Muscle of back (tissue), 13 donors: ENCODE data around the gene CX3CR1. TPM values are rescaled to one million over a fixed set of nuclear protein-coding genes. Genes with fewer than 3 reads are reported as not detected.
"Not testable (repeated sequence)": the region's sequence is repeated elsewhere in the genome, so short reads cannot be mapped to it uniquely, and the experiment has no call there.

ENCODE experiments used
- DNase-seq, 3 donors: peaks; one replicate each; pipeline versions ENCODE4 v3.0.0 to v3.0.0-alpha.2; 2013
- long read RNA-seq, 9 donors: transcript quantifications; one replicate each; lab custom pipeline, GENCODE V29; 2026
- polyA plus RNA-seq, 10 donors: library from polyadenylated mRNA; unstranded; fragments of 120-200 nt; gene quantifications; one replicate each; pipeline ENCODE4 v1.2.1, GENCODE V29; 2013; ENCODE audit not compliant: insufficient read length in 10 of 10

The CX3CR1 gene
- 1 to 10 TPM; 2.1 to 4.7 (median 4.1) TPM for polyA plus RNA-seq
- long read RNA-seq, donor 1, partial matches to known transcripts, result 0 of 3 reads
- long read RNA-seq, donor 1, other reads (novel, unspliced or antisense), result 0 of 3 reads
- long read RNA-seq, donor 2, partial matches to known transcripts, result 0 of 1 reads
- long read RNA-seq, donor 2, other reads (novel, unspliced or antisense), result 0 of 1 reads
- long read RNA-seq, donor 3, result 0 reads
- long read RNA-seq, donor 4, partial matches to known transcripts, result 0 of 1 reads
- long read RNA-seq, donor 4, other reads (novel, unspliced or antisense), result 0 of 1 reads
- long read RNA-seq, donor 5, partial matches to known transcripts, result 0 of 1 reads
- long read RNA-seq, donor 5, other reads (novel, unspliced or antisense), result 0 of 1 reads
- long read RNA-seq, donor 6, result 0 reads
- long read RNA-seq, donor 7, partial matches to known transcripts, result 0 of 1 reads
- long read RNA-seq, donor 7, other reads (novel, unspliced or antisense), result 0 of 1 reads
- long read RNA-seq, donor 8, result 0 reads
- long read RNA-seq, donor 9, result 0 reads

- no peak for DNase-seq
Observed at GRCh38 chr3:39279745-39280517, at the start of gene CX3CR1. CX3CR1 (minus strand) TSS chr3:39280036; CDS start chr3:39266509, 13,527 bp downstream.

GRCh38 chr3:39329493-39329892 lies 49.7 kb upstream of the CX3CR1 start, which contains the start of gene CCR8:
CCR8 (plus strand) TSS chr3:39329709; CDS start chr3:39332332, 2,623 bp downstream.
- no peak for DNase-seq

- DNase-seq, result no peak
Observed at GRCh38 chr3:39327746-39328349, 48.0 kb upstream of the CX3CR1 start.

GRCh38 chr3:39327053-39327745 lies 47.4 kb upstream of the CX3CR1 start:
- DNase-seq, result no peak

- DNase-seq, result no peak
Observed at GRCh38 chr3:39325236-39325635, 45.4 kb upstream of the CX3CR1 start.

GRCh38 chr3:39323494-39323893 lies 43.7 kb upstream of the CX3CR1 start:
- DNase-seq, result no peak

- DNase-seq, result no peak
Observed at GRCh38 chr3:39322936-39323335, 43.1 kb upstream of the CX3CR1 start.

GRCh38 chr3:39322209-39322715 lies 42.4 kb upstream of the CX3CR1 start:
- DNase-seq, result not testable (repeated sequence)

GRCh38 chr3:39321574-39321983 lies 41.7 kb upstream of the CX3CR1 start:
- DNase-seq, result not testable (repeated sequence)

GRCh38 chr3:39319249-39319648 lies 39.4 kb upstream of the CX3CR1 start:
- DNase-seq, result no peak

- DNase-seq, result no peak
Observed at GRCh38 chr3:39318301-39318700, 38.5 kb upstream of the CX3CR1 start.

- DNase-seq, result no peak
Observed at GRCh38 chr3:39317571-39318169, 37.8 kb upstream of the CX3CR1 start.

GRCh38 chr3:39315420-39315819 lies 35.6 kb upstream of the CX3CR1 start:
- no peak for DNase-seq

- DNase-seq, result no peak
Observed at GRCh38 chr3:39313289-39313688, 33.5 kb upstream of the CX3CR1 start.

GRCh38 chr3:39302178-39302577 lies 22.3 kb upstream of the CX3CR1 start:
- no peak for DNase-seq

- DNase-seq, result no peak
Observed at GRCh38 chr3:39299279-39299678, 19.4 kb upstream of the CX3CR1 start.

GRCh38 chr3:39296197-39297077 lies 16.6 kb upstream of the CX3CR1 start:
- DNase-seq, result no peak

GRCh38 chr3:39295184-39295775 lies 15.4 kb upstream of the CX3CR1 start:
- DNase-seq, result no peak

- DNase-seq, result no peak
Observed at GRCh38 chr3:39294446-39295183, 14.8 kb upstream of the CX3CR1 start.
